ENCODE data around the gene MMAB.

Gene MMAB

GRCh38 chr12:109512608-109513007, 60.7 kb downstream of the MMAB start:
- Histone ChIP-seq H3K9me3 (ENCODE audit: insufficient read depth, low read length) (no peaks in the 10 kb centered on the region), H3K4me3 (ENCODE audit: insufficient read length, low read depth) (no peak overlapping the region), H3K9ac (ENCODE audit: insufficient read length, low read depth) (no peak overlapping the region), H3K36me3 (ENCODE audit: insufficient read depth, insufficient read length, low read length) (peaks cover 77% of the 10 kb centered on the region), H3K27me3 (ENCODE audit: insufficient read depth, insufficient read length) (no peaks in the 10 kb centered on the region), H3K4me1 (ENCODE audit: insufficient read depth, insufficient read length) (no peaks in the 10 kb centered on the region)
- TF ChIP-seq SUZ12 (IDR thresholded peaks at IDR 0.05; ENCODE audit: extremely low read depth, insufficient read depth, insufficient read length) (no peak), ZNF274 (IDR thresholded peaks at IDR 0.05; ENCODE audit: low read depth, low read length) (no peak), YY1 (IDR thresholded peaks at IDR 0.05; ENCODE audit: insufficient read depth, insufficient read length) (no peak)
- no peak for DNase-seq (ENCODE audit: low read depth, low spot score)

- Histone ChIP-seq H3K4me1 (ENCODE audit: insufficient read depth, insufficient read length) (no peaks in the 10 kb centered on the region), H3K27me3 (ENCODE audit: insufficient read depth, insufficient read length) (no peaks in the 10 kb centered on the region), H3K36me3 (ENCODE audit: insufficient read depth, insufficient read length, low read length) (peaks cover 82% of the 10 kb centered on the region), H3K9me3 (ENCODE audit: insufficient read depth, low read length) (no peaks in the 10 kb centered on the region), H3K4me3 (ENCODE audit: insufficient read length, low read depth) (no peak overlapping the region), H3K9ac (ENCODE audit: insufficient read length, low read depth) (no peak overlapping the region)
- no peak for TF ChIP-seq SUZ12 (IDR thresholded peaks at IDR 0.05; ENCODE audit: extremely low read depth, insufficient read depth, insufficient read length)
- TF ChIP-seq YY1 (IDR thresholded peaks at IDR 0.05; ENCODE audit: insufficient read depth, insufficient read length): no peak
- TF ChIP-seq ZNF274 (IDR thresholded peaks at IDR 0.05; ENCODE audit: low read depth, low read length): no peak
- no peak for DNase-seq (ENCODE audit: low read depth, low spot score)
These were observed 63.1 kb downstream of the MMAB start for GRCh38 chr12:109510196-109510595.

- Histone ChIP-seq H3K9me3 (ENCODE audit: insufficient read depth, low read length) (no peaks in the 10 kb centered on the region), H3K4me1 (ENCODE audit: insufficient read depth, insufficient read length) (no peaks in the 10 kb centered on the region), H3K4me3 (ENCODE audit: insufficient read length, low read depth) (no peak overlapping the region), H3K36me3 (ENCODE audit: insufficient read depth, insufficient read length, low read length) (peaks cover 97% of the 10 kb centered on the region), H3K9ac (ENCODE audit: insufficient read length, low read depth) (no peak overlapping the region), H3K27me3 (ENCODE audit: insufficient read depth, insufficient read length) (no peaks in the 10 kb centered on the region)
- DNase-seq (ENCODE audit: low read depth, low spot score): no peak
- TF ChIP-seq ZNF274 (IDR thresholded peaks at IDR 0.05; ENCODE audit: low read depth, low read length) (no peak), SUZ12 (IDR thresholded peaks at IDR 0.05; ENCODE audit: extremely low read depth, insufficient read depth, insufficient read length) (no peak), YY1 (IDR thresholded peaks at IDR 0.05; ENCODE audit: insufficient read depth, insufficient read length) (no peak)
These were observed 69.2 kb downstream of the MMAB start for GRCh38 chr12:109504068-109504467.
